SK-N-SH (cell line): ENCODE data around the gene TMEM97.

Experiments used
- CHD2 ChIP-seq: fragments of 150-350 bp; IDR thresholded peaks from 2 replicates; pipeline ENCODE4 v1.6.1; 2018; ENCODE audit warnings: low read length; ENCODE audit not compliant: partially characterized antibody
- CTCF ChIP-seq: fragments of 200-600 bp; sonication (generic); IDR thresholded peaks from 2 replicates; pipeline ENCODE4 v1.6.1; 2017; ENCODE audit warnings: antibody characterized with exemption, mild to moderate bottlenecking, moderate library complexity
- FOSL2 ChIP-seq: IDR thresholded peaks from 2 replicates; pipeline ENCODE4 v1.4.0; 2012; ENCODE audit warnings: low read depth, mild to moderate bottlenecking, moderate library complexity, borderline replicate concordance
- GABPA ChIP-seq: IDR thresholded peaks from 2 replicates; pipeline ENCODE4 v1.4.0; 2012; ENCODE audit warnings: low read depth, mild to moderate bottlenecking
- GATA2 ChIP-seq: sonication (generic); formaldehyde crosslinking; IDR thresholded peaks from 2 replicates; pipeline ENCODE4 v1.5.0; 2020; ENCODE audit warnings: mild to moderate bottlenecking, missing genetic modification reagents
- MAX ChIP-seq: IDR thresholded peaks from 2 replicates; pipeline ENCODE4 v1.4.0; 2012; ENCODE audit warnings: low read depth
- RCOR1 ChIP-seq: fragments of 150-350 bp; IDR thresholded peaks from 2 replicates; pipeline ENCODE4 v1.6.1; 2017; ENCODE audit warnings: antibody characterized with exemption, low read length
- REST ChIP-seq: IDR thresholded peaks from 2 replicates; pipeline ENCODE4 v1.6.1; 2012; ENCODE audit warnings: mild to moderate bottlenecking, low read depth, low read length, moderate library complexity
- RFX5 ChIP-seq: IDR thresholded peaks from 2 replicates; pipeline ENCODE4 v1.6.1; 2012; ENCODE audit warnings: mild to moderate bottlenecking, improper control_type of control experiment, low read length
- SMC3 ChIP-seq: IDR thresholded peaks from 2 replicates; pipeline ENCODE4 v1.6.1; 2012; ENCODE audit warnings: low read depth, low read length, improper control_type of control experiment
- TCF12 ChIP-seq: IDR thresholded peaks from 2 replicates; pipeline ENCODE4 v1.4.0; 2012
- TEAD4 ChIP-seq: IDR thresholded peaks from 2 replicates; pipeline ENCODE4 v1.4.0; 2012; ENCODE audit warnings: mild to moderate bottlenecking, borderline replicate concordance; ENCODE audit not compliant: insufficient read depth
- TF ChIP-seq, protein P1 (sequence below): IDR thresholded peaks from 2 replicates; pipeline ENCODE4; 2012

DNA sequence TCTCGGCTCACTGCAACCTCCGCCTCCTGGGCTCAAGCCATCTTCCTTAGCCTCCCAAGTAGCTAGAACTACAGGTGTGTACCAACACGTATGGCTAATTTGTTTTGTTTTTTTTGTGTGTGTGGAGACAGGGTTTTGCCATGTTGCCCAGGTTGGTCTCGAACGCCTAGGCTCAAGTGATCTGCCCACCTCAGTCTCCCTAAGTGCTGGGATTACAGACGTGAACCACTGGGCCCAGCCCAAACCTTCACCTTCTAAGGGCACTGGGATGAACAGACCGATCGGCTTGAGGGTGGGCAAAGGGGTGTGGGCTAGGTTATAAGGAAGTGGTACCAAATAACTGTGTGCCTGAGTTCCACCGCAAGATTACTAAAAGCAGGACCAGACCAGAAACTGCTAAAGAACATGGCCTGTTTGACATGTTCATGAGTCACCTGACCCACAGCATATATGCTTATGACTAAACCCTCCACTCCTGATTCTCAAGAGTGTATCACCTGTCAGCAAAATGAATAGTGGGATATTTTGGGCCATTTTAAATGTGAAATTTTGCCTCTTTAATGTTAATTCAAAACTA is 8.1 kb downstream of the TMEM97 start:
- TF ChIP-seq FOSL2 = no peak
- no peak for TF ChIP-seq RCOR1
- TF ChIP-seq CTCF = no peak
- no peak for TF ChIP-seq REST
- TF ChIP-seq MAX = no peak
- TF ChIP-seq RFX5 = no peak
- no peak for TF ChIP-seq SMC3
- no peak for TF ChIP-seq CHD2
- TF ChIP-seq, protein P1, sequence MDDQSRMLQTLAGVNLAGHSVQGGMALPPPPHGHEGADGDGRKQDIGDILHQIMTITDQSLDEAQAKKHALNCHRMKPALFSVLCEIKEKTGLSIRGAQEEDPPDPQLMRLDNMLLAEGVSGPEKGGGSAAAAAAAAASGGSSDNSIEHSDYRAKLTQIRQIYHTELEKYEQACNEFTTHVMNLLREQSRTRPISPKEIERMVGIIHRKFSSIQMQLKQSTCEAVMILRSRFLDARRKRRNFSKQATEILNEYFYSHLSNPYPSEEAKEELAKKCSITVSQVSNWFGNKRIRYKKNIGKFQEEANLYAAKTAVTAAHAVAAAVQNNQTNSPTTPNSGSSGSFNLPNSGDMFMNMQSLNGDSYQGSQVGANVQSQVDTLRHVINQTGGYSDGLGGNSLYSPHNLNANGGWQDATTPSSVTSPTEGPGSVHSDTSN = no peak
- no peak for TF ChIP-seq GATA2 (CRISPR knock-in tag)
- no peak for TF ChIP-seq GABPA
- TF ChIP-seq TCF12 = no peak
- TF ChIP-seq TEAD4 = no peak
